ENCODE measurements around the gene TRABD2A.

TRABD2A gene

GRCh38 chr2:84914334-84914733, 33.5 kb upstream of the TRABD2A start:
- Histone ChIP-seq H3K9me3 (replicated peaks; ENCODE audit: insufficient read depth, low read length) (no peaks in the 10 kb centered on the region), H3K79me2 (ENCODE audit: low read length) (no peaks in the 10 kb centered on the region), H3F3A (ENCODE audit: insufficient read depth, low read length) (no peaks in the 10 kb centered on the region), H3K36me3 (replicated peaks; ENCODE audit: insufficient read depth, low read length) (no peaks in the 10 kb centered on the region), H3K4me3 (ENCODE audit: low read length) (no peak overlapping the region), H3K27ac (ENCODE audit: low read length) (no peak overlapping the region), H2AFZ (ENCODE audit: low read length) (no peak overlapping the region), H3K9ac (ENCODE audit: low read length) (no peak overlapping the region), H3K9me2 (replicated peaks; ENCODE audit: insufficient read depth, low read length) (no peaks in the 10 kb centered on the region), H3K27me3 (replicated peaks; ENCODE audit: insufficient read depth, low read length) (no peaks in the 10 kb centered on the region), H3K4me2 (ENCODE audit: low read depth, low read length) (no peak overlapping the region), H4K20me1 (ENCODE audit: insufficient read depth, low read length) (no peaks in the 10 kb centered on the region), H3K4me1 (ENCODE audit: low read length) (no peaks in the 10 kb centered on the region)
- no peak for DNase-seq
- no peak for TF ChIP-seq EZH2 (optimal IDR thresholded peaks at IDR 0.05; ENCODE audit: low read depth, low read length)
- no peak for TF ChIP-seq EZH2phosphoT487 (IDR thresholded peaks at IDR 0.05; ENCODE audit: low read length)
- TF ChIP-seq CTCF (IDR thresholded peaks at IDR 0.05; ENCODE audit: low read length), result no peak

GRCh38 chr2:84912984-84913383, 32.1 kb upstream of the TRABD2A start:
- Histone ChIP-seq H4K20me1 (ENCODE audit: insufficient read depth, low read length) (no peaks in the 10 kb centered on the region), H3K27me3 (replicated peaks; ENCODE audit: insufficient read depth, low read length) (no peaks in the 10 kb centered on the region), H2AFZ (ENCODE audit: low read length) (no peak overlapping the region), H3K9ac (ENCODE audit: low read length) (no peak overlapping the region), H3K27ac (ENCODE audit: low read length) (no peak overlapping the region), H3F3A (ENCODE audit: insufficient read depth, low read length) (peaks cover 5% of the 10 kb centered on the region; the same call in 1 of the 2 replicates), H3K4me3 (ENCODE audit: low read length) (no peak overlapping the region), H3K9me3 (replicated peaks; ENCODE audit: insufficient read depth, low read length) (no peaks in the 10 kb centered on the region), H3K36me3 (replicated peaks; ENCODE audit: insufficient read depth, low read length) (no peaks in the 10 kb centered on the region), H3K4me2 (ENCODE audit: low read depth, low read length) (no peak overlapping the region), H3K9me2 (replicated peaks; ENCODE audit: insufficient read depth, low read length) (no peaks in the 10 kb centered on the region), H3K4me1 (ENCODE audit: low read length) (0 out of 2 replicates have a peak, but pooled peaks cover 4% of the 10 kb centered on the region), H3K79me2 (ENCODE audit: low read length) (no peaks in the 10 kb centered on the region)
- TF ChIP-seq CTCF (IDR thresholded peaks at IDR 0.05; ENCODE audit: low read length) (no peak), EZH2 (optimal IDR thresholded peaks at IDR 0.05; ENCODE audit: low read depth, low read length) (no peak), EZH2phosphoT487 (IDR thresholded peaks at IDR 0.05; ENCODE audit: low read length) (no peak)
- DNase-seq, result no peak

- Histone ChIP-seq H3K9ac (ENCODE audit: low read length) (no peak overlapping the region), H3F3A (ENCODE audit: insufficient read depth, low read length) (peaks cover 5% of the 10 kb centered on the region; the same call in 1 of the 2 replicates), H3K4me3 (ENCODE audit: low read length) (no peak overlapping the region), H3K79me2 (ENCODE audit: low read length) (peaks cover 6% of the 10 kb centered on the region), H3K9me3 (replicated peaks; ENCODE audit: insufficient read depth, low read length) (no peaks in the 10 kb centered on the region), H2AFZ (ENCODE audit: low read length) (no peak overlapping the region), H3K9me2 (replicated peaks; ENCODE audit: insufficient read depth, low read length) (no peaks in the 10 kb centered on the region), H3K27ac (ENCODE audit: low read length) (no peak overlapping the region), H3K4me1 (ENCODE audit: low read length) (peaks cover 11% of the 10 kb centered on the region; the same call in 1 of the 2 replicates), H4K20me1 (ENCODE audit: insufficient read depth, low read length) (no peaks in the 10 kb centered on the region), H3K4me2 (ENCODE audit: low read depth, low read length) (no peak overlapping the region), H3K36me3 (replicated peaks; ENCODE audit: insufficient read depth, low read length) (no peaks in the 10 kb centered on the region), H3K27me3 (replicated peaks; ENCODE audit: insufficient read depth, low read length) (no peaks in the 10 kb centered on the region)
- TF ChIP-seq EZH2phosphoT487 (IDR thresholded peaks at IDR 0.05; ENCODE audit: low read length), result no peak
- TF ChIP-seq EZH2 (optimal IDR thresholded peaks at IDR 0.05; ENCODE audit: low read depth, low read length), result no peak
- TF ChIP-seq CTCF (IDR thresholded peaks at IDR 0.05; ENCODE audit: low read length), result no peak
- no peak for DNase-seq
These were observed 30.3 kb upstream of the TRABD2A start for GRCh38 chr2:84911135-84911678.
